PFSK-1 (cell line): ENCODE results near the gene ARHGAP8.

Source experiments
- FOXP2 ChIP-seq: optimal IDR thresholded peaks from 2 replicates; pipeline ENCODE3; 2011; ENCODE audit warnings: borderline replicate concordance, control low read depth, inconsistent platforms; ENCODE audit not compliant: insufficient read depth; ENCODE audit errors: extremely low read length, extremely low read depth
- POLR2AphosphoS5 ChIP-seq: IDR thresholded peaks from 2 replicates; pipeline ENCODE4 v1.6.1; 2012; ENCODE audit warnings: low read depth, mild to moderate bottlenecking, control low read depth, low read length, moderate library complexity
- REST ChIP-seq, 2 experiments: IDR thresholded peaks; 2 replicates each; pipeline versions ENCODE4 v1.6.1 to v1.8.0; 2011 to 2012; ENCODE audit warnings: low read depth in 2 of 2, low read length in 2 of 2, control low read depth in 1 of 2, inconsistent platforms in 1 of 2, mild to moderate bottlenecking in 1 of 2, moderate library complexity in 1 of 2; ENCODE audit not compliant: insufficient read depth in 1 of 2
- SIN3A ChIP-seq: IDR thresholded peaks from 2 replicates; pipeline ENCODE4 v1.6.1; 2012; ENCODE audit warnings: mild to moderate bottlenecking, low read length, moderate library complexity, borderline replicate concordance; ENCODE audit not compliant: insufficient read depth
- TAF1 ChIP-seq: IDR thresholded peaks from 2 replicates; pipeline ENCODE4 v1.6.1; 2012; ENCODE audit warnings: low read length, control low read depth, borderline replicate concordance; ENCODE audit not compliant: insufficient read depth

The ARHGAP8 gene

GRCh38 chr22:44823806-44824205 is 71.4 kb downstream of the ARHGAP8 start:
- no peak for TF ChIP-seq POLR2AphosphoS5
- TF ChIP-seq FOXP2: no peak
- TF ChIP-seq SIN3A: no peak
- TF ChIP-seq TAF1: no peak
- no peak for TF ChIP-seq REST (IDR thresholded peaks at IDR 0.05; ENCODE audit: insufficient read depth in 1 of 2, low read depth in 2 of 2, low read length in 2 of 2)

GRCh38 chr22:44824271-44824670 is 71.9 kb downstream of the ARHGAP8 start:
- TF ChIP-seq FOXP2 (no peak), POLR2AphosphoS5 (no peak), TAF1 (no peak), REST (IDR thresholded peaks at IDR 0.05; ENCODE audit: insufficient read depth in 1 of 2, low read depth in 2 of 2, low read length in 2 of 2) (no peak), SIN3A (no peak)

GRCh38 chr22:44825310-44826150 is 73.2 kb downstream of the ARHGAP8 start:
- TF ChIP-seq REST (IDR thresholded peaks at IDR 0.05; ENCODE audit: insufficient read depth in 1 of 2, low read depth in 2 of 2, low read length in 2 of 2) (no peak), POLR2AphosphoS5 (no peak), TAF1 (no peak), FOXP2 (no peak), SIN3A (no peak)

GRCh38 chr22:44827666-44828190 is 75.4 kb downstream of the ARHGAP8 start:
- TF ChIP-seq FOXP2 (no peak), POLR2AphosphoS5 (no peak), TAF1 (no peak), REST (IDR thresholded peaks at IDR 0.05; ENCODE audit: insufficient read depth in 1 of 2, low read depth in 2 of 2, low read length in 2 of 2) (no peak), SIN3A (no peak)
